Neural cell (in vitro differentiated cells): ENCODE measurements around the gene HLA-DOA.

Experiments used
- EP300 ChIP-seq: fragments of 450-650 bp; conservative IDR thresholded peaks from 2 replicates; pipeline ENCODE4 v1.6.1; 2014; ENCODE audit warnings: antibody characterized with exemption, mild to moderate bottlenecking, moderate library complexity; ENCODE audit not compliant: poor library complexity, severe bottlenecking
- POLR2AphosphoS5 ChIP-seq: IDR thresholded peaks from 2 replicates; pipeline ENCODE4 v1.6.1; 2012
- RAD21 ChIP-seq: fragments of 450-650 bp; conservative IDR thresholded peaks from 2 replicates; pipeline ENCODE4 v1.6.1; 2014; ENCODE audit warnings: antibody characterized with exemption, mild to moderate bottlenecking, moderate library complexity
- TF ChIP-seq, protein P1 (sequence below): fragments of 450-650 bp; IDR thresholded peaks from 2 replicates; pipeline ENCODE4 v1.5.1; 2014; ENCODE audit warnings: antibody characterized with exemption, mild to moderate bottlenecking, moderate library complexity; ENCODE audit not compliant: poor library complexity, severe bottlenecking

DNA sequence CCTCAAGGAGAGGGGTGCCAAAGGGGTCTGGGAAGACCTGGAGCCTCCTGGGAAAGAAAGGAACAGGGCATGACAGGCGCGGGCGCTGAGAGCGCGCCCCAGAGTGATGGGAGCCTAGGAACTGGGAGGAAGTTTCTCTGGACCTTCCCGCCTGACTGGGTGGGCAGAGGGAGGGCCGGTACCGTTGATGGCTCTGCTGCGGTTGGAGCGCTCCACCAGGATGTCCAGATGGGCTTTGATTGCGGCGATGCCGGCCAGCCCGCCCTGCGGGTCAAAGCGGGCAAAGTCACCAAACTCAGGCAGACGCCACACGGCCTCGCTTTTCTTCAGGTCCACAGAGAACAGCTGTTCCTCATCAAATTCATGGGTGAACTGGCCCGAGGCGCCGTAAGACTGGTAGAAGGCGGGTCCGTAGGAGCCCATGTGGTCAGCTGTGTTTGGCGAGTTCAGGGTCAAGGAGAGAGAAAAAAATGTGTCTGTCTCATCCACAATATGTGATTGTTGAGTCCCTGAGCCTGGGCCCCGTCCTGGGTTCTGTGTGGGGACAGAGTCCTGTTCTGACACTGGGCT lies 1.5 kb downstream of the HLA-DOA start:
- TF ChIP-seq POLR2AphosphoS5, result no peak
- TF ChIP-seq, protein P1, sequence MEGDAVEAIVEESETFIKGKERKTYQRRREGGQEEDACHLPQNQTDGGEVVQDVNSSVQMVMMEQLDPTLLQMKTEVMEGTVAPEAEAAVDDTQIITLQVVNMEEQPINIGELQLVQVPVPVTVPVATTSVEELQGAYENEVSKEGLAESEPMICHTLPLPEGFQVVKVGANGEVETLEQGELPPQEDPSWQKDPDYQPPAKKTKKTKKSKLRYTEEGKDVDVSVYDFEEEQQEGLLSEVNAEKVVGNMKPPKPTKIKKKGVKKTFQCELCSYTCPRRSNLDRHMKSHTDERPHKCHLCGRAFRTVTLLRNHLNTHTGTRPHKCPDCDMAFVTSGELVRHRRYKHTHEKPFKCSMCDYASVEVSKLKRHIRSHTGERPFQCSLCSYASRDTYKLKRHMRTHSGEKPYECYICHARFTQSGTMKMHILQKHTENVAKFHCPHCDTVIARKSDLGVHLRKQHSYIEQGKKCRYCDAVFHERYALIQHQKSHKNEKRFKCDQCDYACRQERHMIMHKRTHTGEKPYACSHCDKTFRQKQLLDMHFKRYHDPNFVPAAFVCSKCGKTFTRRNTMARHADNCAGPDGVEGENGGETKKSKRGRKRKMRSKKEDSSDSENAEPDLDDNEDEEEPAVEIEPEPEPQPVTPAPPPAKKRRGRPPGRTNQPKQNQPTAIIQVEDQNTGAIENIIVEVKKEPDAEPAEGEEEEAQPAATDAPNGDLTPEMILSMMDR, result no peak
- no peak for TF ChIP-seq EP300
- no peak for TF ChIP-seq RAD21
